ENCODE results near the gene ALKAL2.

Gene ALKAL2

DNA sequence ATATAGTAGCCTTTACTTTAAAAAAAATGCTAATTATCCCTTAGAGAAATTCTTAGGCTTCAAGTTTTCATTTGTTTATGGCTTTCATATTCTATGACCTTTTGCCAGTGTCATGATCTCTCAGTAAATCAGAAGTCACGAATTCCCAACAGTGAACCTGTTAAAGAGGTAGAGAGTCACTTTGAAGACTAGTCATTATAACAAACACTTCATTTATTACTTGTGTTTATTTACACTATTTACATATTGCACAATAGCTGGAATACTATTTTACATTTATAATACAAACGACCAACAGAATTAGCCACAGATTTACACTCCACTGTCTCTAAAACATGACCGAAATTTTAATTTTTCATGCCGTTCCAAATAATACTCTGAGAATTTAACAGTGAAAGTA lies 8.5 kb downstream of the ALKAL2 start:
- DNase-seq (ENCODE audit: low read depth), result no peak
- no peak for TF ChIP-seq CTCF (conservative IDR thresholded peaks at IDR 0.05; ENCODE audit: low read length)
- no peak overlapping the region for H3K4me3 ChIP-seq (ENCODE audit: low read length)

GRCh38 chr2:278927-279320 lies 9.0 kb downstream of the ALKAL2 start:
- no peak for DNase-seq (ENCODE audit: low read depth)
- no peak for TF ChIP-seq CTCF (conservative IDR thresholded peaks at IDR 0.05; ENCODE audit: low read length)
- no peak overlapping the region for H3K4me3 ChIP-seq (ENCODE audit: low read length)

DNA sequence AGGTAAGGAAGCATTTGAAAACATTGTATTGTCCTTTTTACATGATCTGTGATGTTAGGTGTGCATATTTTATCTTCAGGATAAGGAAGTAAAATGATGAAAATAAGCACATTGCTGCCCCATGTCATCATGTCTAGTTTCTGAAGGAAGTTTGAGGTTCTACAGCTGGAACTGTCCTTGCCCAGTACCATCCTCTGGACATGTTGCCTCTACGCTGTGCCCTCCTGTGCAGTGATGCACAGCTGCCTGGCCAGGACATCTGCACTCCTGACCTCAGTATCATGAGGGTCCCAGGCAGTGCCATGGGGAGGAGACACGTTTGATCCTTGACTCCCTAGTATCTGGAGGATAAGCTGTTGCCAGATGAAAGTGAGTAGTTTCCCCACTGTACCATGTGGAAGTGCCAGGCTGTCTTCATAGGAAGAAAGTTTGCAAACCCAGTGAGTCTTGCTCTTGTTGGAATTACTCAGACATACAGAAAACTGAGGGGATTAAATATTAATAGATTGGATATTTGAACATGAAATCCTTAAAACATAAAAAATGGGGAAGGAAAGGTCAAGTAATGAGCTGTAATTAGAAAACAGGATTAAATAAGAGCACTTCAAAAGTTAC lies 9.5 kb downstream of the ALKAL2 start:
- no peak overlapping the region for H3K4me3 ChIP-seq (ENCODE audit: low read length)
- TF ChIP-seq CTCF (conservative IDR thresholded peaks at IDR 0.05; ENCODE audit: low read length), result no peak
- DNase-seq (ENCODE audit: low read depth), result no peak

GRCh38 chr2:275466-275865 lies 12.4 kb downstream of the ALKAL2 start:
- H3K4me3 ChIP-seq (ENCODE audit: low read length), result no peak overlapping the region
- no peak for DNase-seq (ENCODE audit: low read depth)

DNA sequence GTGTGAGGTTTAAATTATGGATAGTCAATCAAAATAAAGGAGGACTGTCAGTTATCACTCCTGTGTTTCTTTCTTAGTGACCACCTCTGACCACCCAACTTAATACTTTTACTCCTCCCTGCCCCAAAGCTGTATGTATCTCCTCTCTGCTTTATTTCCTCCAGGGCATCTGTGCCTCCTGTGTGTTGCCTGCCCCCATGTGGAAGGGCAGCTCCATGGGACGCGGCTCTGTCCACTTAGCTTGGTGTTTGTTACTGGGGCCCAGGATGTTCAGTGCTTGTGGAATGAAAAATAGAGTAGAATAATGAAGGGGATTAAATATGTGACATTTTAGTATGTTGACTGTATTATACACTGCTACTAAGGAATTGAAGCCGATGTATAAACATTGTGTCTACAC lies 13.4 kb downstream of the ALKAL2 start:
- DNase-seq (ENCODE audit: low read depth), result no peak
- no peak for TF ChIP-seq CTCF (conservative IDR thresholded peaks at IDR 0.05; ENCODE audit: low read length)
- no peak overlapping the region for H3K4me3 ChIP-seq (ENCODE audit: low read length)

More at GRCh38 chr2:275466-275865, 12.4 kb downstream of the ALKAL2 start:
- TF ChIP-seq CTCF (conservative IDR thresholded peaks at IDR 0.05; ENCODE audit: low read length), result no peak

GRCh38 chr2:273333-273732 lies 14.6 kb downstream of the ALKAL2 start:
- DNase-seq (ENCODE audit: low read depth), result no peak
- TF ChIP-seq CTCF (conservative IDR thresholded peaks at IDR 0.05; ENCODE audit: low read length), result no peak
- H3K4me3 ChIP-seq (ENCODE audit: low read length), result no peak overlapping the region

GRCh38 chr2:271917-272316 lies 16.0 kb downstream of the ALKAL2 start:
- DNase-seq (ENCODE audit: low read depth), result no peak
- no peak for TF ChIP-seq CTCF (conservative IDR thresholded peaks at IDR 0.05; ENCODE audit: low read length)
- no peak overlapping the region for H3K4me3 ChIP-seq (ENCODE audit: low read length)
